ENCODE measurements around the gene CFAP65. TPM values are rescaled to one million over a fixed set of nuclear protein-coding genes. Genes with fewer than 3 reads are reported as not detected.

CFAP65 gene
- total and polyA plus RNA-seq, 2 of the 13 experiments (the other 11 are each of a cell fraction or from before 2014, with no cell fraction given): 0.05 TPM; not detected in 1

GRCh38 chr2:219045937-219046550, 4.7 kb upstream of the CFAP65 start (continued):
- TF ChIP-seq ZNF276 (CRISPR knock-in tag; IDR thresholded peaks at IDR 0.05; ENCODE audit: low read depth) (no peak), THYN1 (CRISPR knock-in tag; IDR thresholded peaks at IDR 0.05; ENCODE audit: borderline replicate concordance, low read depth) (no peak), NPAS2 (CRISPR knock-in tag; IDR thresholded peaks at IDR 0.05; ENCODE audit: borderline replicate concordance) (no peak), IRF2 (CRISPR knock-in tag; IDR thresholded peaks at IDR 0.05) (peak; percentile 49; the same call in 1 of the 2 replicates), JARID2 (CRISPR knock-in tag; IDR thresholded peaks at IDR 0.05; ENCODE audit: insufficient replicate concordance) (no peak), NFAT5 (CRISPR knock-in tag; IDR thresholded peaks at IDR 0.05) (peak; percentile 74; the same call in 1 of the 2 replicates), ZNF468 (CRISPR knock-in tag; IDR thresholded peaks at IDR 0.05) (no peak), FOXJ3 (CRISPR knock-in tag; IDR thresholded peaks at IDR 0.05; ENCODE audit: borderline replicate concordance) (no peak), HIVEP1 (CRISPR knock-in tag; IDR thresholded peaks at IDR 0.05) (no peak), ZNF337 (CRISPR knock-in tag; IDR thresholded peaks at IDR 0.05; ENCODE audit: borderline replicate concordance, low read depth) (no peak), SP4 (CRISPR knock-in tag; IDR thresholded peaks at IDR 0.05) (no peak), ZFY (CRISPR knock-in tag; IDR thresholded peaks at IDR 0.05) (no peak), RBAK (CRISPR knock-in tag; IDR thresholded peaks at IDR 0.05) (no peak), ZNF569 (CRISPR knock-in tag; IDR thresholded peaks at IDR 0.05; ENCODE audit: borderline replicate concordance) (no peak), ZNF263 (CRISPR knock-in tag; IDR thresholded peaks at IDR 0.05) (peak; percentile 49), MLLT10 (CRISPR knock-in tag; IDR thresholded peaks at IDR 0.05) (no peak), GPBP1L1 (CRISPR knock-in tag; IDR thresholded peaks at IDR 0.05) (no peak), ZNF615 (CRISPR knock-in tag; IDR thresholded peaks at IDR 0.05; ENCODE audit: borderline replicate concordance) (no peak), CBX1 (IDR thresholded peaks at IDR 0.05; ENCODE audit: low read depth) (no peak), ZNF737 (CRISPR knock-in tag; IDR thresholded peaks at IDR 0.05; ENCODE audit: borderline replicate concordance) (0 out of 2 replicates have a peak, but pooled peaks have one; percentile 56), KAT8 (CRISPR knock-in tag; IDR thresholded peaks at IDR 0.05) (0 out of 2 replicates have a peak, but pooled peaks have one; percentile 37), TEF (CRISPR knock-in tag; IDR thresholded peaks at IDR 0.05) (peak; percentile 71; the same call in 1 of the 2 replicates)

Measured in HepG2 (cell line).